Bronchus fibroblast of lung (primary cell): ENCODE results near the gene CCNB2. TPM values are rescaled to one million over a fixed set of nuclear protein-coding genes. Genes with fewer than 3 reads are reported as not detected.

Experiments used
- total RNA-seq: library from RNA; depleted of rRNA; stranded (reverse); fragments of >200 nt; gene quantifications from 2 replicates; pipeline ENCODE4 v1.2.3, GENCODE V29; 2015

CCNB2 gene
- total RNA-seq: 141 and 156 TPM in 2 replicates

DNA sequence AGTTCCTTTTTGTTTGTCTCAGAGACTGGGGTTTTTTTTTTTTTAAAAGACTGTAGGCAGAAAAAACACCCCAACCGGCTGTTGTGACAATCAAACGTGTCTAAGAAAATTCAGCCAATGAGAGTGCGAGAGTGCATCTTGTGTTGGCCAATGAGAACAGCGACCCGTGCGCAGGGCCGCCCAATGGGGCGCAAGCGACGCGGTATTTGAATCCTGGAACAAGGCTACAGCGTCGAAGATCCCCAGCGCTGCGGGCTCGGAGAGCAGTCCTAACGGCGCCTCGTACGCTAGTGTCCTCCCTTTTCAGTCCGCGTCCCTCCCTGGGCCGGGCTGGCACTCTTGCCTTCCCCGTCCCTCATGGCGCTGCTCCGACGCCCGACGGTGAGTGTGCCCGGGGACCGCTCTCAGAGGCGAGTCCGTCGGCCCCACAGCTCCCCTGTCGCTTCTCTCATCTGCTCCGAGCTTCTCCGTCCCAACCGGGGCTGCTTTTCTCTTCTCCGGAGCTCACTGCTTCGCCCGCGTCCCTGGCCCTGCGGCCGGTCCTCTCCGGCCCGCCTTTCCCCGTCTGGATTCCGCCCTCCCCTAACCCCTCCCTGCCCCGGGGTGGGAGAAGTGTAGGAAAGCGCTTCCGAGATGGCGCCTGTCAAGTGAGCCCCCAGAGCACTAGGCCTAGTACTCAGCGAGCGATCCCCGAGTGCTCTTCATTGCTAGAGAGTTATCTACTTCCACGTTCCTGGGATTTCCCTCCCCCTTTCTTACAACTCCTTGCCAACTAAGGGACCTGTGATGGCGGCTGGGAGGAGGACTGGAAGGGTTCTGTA is at the start of gene CCNB2:
TSS of gene CCNB2 (plus strand) at position 235 of the 821 bp plus-strand sequence. CDS start at position 358, 123 bp downstream.

Other genes starting within 250 kb of the CCNB2 start
- 34.9 and 36.7 TPM in 2 replicates for gene SLTM, start 171.5 kb upstream of the CCNB2 start, total RNA-seq
- 4.5 and 5.2 TPM in 2 replicates for gene RNF111, start 117.5 kb upstream of the CCNB2 start, total RNA-seq
- not detected in 2 replicates for gene LDHAL6B, start 101.7 kb downstream of the CCNB2 start, total RNA-seq